Skeletal muscle satellite cell (primary cell): Measurements from ENCODE around the gene TSHZ2.
"Not testable (repeated sequence)": the region's sequence is repeated elsewhere in the genome, so short reads cannot be mapped to it uniquely, and the experiment has no call there.

ENCODE experiments used
- H3K27me3 ChIP-seq: 2 replicates; pipeline ENCODE4 v1.7.0; 2013; ENCODE audit warnings: low read length; ENCODE audit not compliant: control insufficient read depth, insufficient read depth
- H3K36me3 ChIP-seq: 2 replicates; pipeline ENCODE4 v1.7.0; 2013; ENCODE audit warnings: mild to moderate bottlenecking, control low read depth, low read length; ENCODE audit not compliant: insufficient read depth
- H3K4me1 ChIP-seq: 2 replicates; pipeline ENCODE4 v1.7.0; 2013; ENCODE audit warnings: low read length; ENCODE audit not compliant: control insufficient read depth, insufficient read depth
- H3K4me2 ChIP-seq: 2 replicates; pipeline ENCODE4 v1.7.0; 2013; ENCODE audit warnings: mild to moderate bottlenecking, low read length
- H3K4me3 ChIP-seq: 2 replicates; pipeline ENCODE4 v1.7.0; 2013; ENCODE audit warnings: low read length
- H3K9ac ChIP-seq: 2 replicates; pipeline ENCODE4 v1.7.0; 2013; ENCODE audit warnings: mild to moderate bottlenecking, low read depth, low read length, moderate library complexity
- H3K9me3 ChIP-seq: replicated peaks from 2 replicates; pipeline ENCODE4 v1.7.0; 2013; ENCODE audit warnings: mild to moderate bottlenecking, control low read depth, low read length

The TSHZ2 gene

DNA sequence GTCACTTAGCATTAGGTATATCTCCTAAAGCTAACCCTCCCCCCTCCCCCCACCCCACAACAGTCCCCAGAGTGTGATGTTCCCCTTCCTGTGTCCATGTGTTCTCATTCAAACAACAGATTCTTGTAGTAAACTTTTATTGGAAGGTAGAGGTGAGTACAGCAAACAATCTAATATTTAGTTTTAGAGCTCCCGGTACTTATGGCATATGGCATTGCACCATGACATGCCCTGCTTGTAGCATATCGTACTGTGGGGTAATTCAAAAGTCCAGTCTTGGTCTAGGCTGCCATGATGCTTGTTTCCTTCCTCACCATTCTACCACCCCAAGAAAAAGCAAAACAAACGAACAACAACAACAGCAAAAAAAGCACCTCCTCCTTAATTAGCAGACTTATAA, 332.0 kb downstream of the TSHZ2 start:
- H3K4me2 ChIP-seq = no peak overlapping the region
- no peaks in the 10 kb centered on the region for H3K4me1 ChIP-seq
- H3K36me3 ChIP-seq = no peaks in the 10 kb centered on the region
- H3K27me3 ChIP-seq = no peaks in the 10 kb centered on the region
- H3K4me3 ChIP-seq = no peak overlapping the region
- H3K9me3 ChIP-seq = no peaks in the 10 kb centered on the region
- H3K9ac ChIP-seq = no peak overlapping the region

DNA sequence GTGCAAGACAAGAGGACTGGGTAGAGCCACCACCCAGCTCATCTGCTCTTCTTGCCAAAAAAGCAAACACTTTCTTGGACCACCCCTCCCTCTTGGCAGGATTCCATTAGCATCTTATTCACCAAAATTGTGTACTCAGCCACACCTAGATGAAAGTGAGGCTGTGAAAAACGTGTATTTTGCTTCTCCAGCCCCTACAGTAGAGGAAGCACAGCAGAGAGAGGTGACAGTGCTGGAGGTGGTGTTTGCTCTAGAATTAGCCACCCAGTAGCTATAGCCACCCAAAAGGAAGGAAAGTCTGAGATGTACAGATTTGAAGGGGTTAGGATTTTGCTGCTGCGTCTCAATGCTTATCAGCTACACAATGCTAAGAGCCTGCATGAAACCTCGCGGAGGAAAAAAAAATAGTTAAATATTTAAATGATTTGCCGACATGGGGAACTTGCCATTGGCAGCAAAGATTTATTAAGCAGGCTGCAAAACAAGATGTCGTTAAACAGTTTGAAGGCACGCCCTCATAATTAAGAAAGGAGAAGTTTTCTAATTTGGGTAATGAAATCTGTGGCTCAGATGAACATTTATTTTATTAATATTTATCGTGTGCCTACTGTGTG, 334.1 kb downstream of the TSHZ2 start:
- Histone ChIP-seq H3K27me3 (no peaks in the 10 kb centered on the region), H3K36me3 (no peaks in the 10 kb centered on the region), H3K9me3 (no peaks in the 10 kb centered on the region), H3K4me2 (no peak overlapping the region), H3K4me3 (no peak overlapping the region), H3K9ac (no peak overlapping the region), H3K4me1 (no peaks in the 10 kb centered on the region)

DNA sequence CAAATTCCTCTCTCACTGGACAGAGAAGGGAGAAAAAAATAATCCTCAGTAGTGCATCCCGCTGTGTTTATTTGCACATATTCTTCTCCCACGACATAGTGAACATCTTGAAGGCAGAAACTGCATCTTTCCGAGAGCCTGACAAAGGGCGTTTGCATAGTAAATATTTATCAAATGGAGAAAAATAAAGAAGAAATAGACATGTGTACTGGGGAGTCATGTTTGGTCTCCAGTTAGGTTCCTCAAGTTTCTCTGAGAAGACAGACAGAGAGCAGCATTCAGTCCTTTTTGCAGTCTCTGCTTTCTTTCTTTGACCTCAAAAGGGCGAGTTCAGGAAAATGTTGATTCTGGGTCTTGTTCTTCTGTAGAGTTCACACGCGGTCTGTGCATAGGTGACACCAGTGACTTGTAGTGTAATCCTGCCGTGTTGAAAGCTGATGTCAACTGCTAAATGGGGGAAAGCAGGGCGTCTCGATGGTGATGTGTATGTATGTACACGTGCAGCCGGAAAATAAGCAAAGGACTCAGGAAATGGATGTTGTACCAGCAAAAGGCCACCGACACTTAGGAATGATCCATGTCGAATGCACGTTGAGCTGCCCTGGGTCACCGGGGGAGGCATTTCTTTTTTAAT, 335.9 kb downstream of the TSHZ2 start:
- Histone ChIP-seq H3K36me3 (no peaks in the 10 kb centered on the region), H3K4me3 (no peak overlapping the region), H3K4me2 (no peak overlapping the region), H3K9ac (no peak overlapping the region), H3K9me3 (no peaks in the 10 kb centered on the region), H3K27me3 (no peaks in the 10 kb centered on the region), H3K4me1 (no peaks in the 10 kb centered on the region)

DNA sequence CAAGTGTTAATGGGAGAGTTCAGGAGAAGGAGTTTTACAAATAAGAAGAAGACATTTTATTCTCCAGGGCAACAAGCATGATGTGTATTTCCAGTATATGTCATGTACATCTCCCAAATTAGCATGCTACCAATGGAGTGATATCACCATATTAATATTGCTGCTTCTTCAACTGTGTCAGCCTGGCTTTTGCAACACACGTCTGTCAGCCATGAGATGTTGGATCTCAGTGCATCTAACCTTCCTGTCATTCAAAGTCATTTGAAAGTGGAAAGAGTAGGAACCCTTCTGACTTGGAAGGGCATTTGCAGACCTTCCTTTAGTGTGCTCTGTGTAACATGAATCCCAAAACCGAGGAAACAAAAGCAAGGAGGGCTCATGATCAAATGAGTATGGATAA, 337.4 kb downstream of the TSHZ2 start:
- Histone ChIP-seq H3K36me3 (no peaks in the 10 kb centered on the region), H3K9me3 (no peaks in the 10 kb centered on the region)

DNA sequence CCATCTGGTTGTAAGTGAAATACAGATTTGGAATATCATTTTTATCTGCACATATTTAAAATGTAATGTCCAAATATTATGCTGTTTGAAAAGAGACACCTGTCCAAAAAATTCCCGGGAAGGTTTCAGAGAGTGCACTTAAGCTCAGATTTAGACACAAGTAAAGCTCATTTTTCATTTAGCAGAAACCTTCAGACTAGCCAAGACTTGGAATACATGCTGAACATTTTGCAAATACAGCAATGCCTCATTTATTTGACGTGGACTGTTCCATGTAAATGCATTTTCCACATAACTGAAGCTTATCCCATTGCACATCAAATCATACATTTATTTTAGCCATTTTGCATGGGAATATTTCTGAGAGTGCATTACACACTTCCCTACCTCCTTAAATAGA, 340.8 kb downstream of the TSHZ2 start:
- Histone ChIP-seq H3K9me3 (no peaks in the 10 kb centered on the region), H3K27me3 (no peaks in the 10 kb centered on the region), H3K36me3 (no peaks in the 10 kb centered on the region), H3K9ac (no peak overlapping the region), H3K4me3 (no peak overlapping the region), H3K4me2 (no peak overlapping the region), H3K4me1 (no peaks in the 10 kb centered on the region)

More for the DNA sequence above, 337.4 kb downstream of the TSHZ2 start:
- Histone ChIP-seq H3K4me1 (no peaks in the 10 kb centered on the region), H3K4me3 (no peak overlapping the region), H3K4me2 (no peak overlapping the region), H3K9ac (no peak overlapping the region), H3K27me3 (no peaks in the 10 kb centered on the region)

DNA sequence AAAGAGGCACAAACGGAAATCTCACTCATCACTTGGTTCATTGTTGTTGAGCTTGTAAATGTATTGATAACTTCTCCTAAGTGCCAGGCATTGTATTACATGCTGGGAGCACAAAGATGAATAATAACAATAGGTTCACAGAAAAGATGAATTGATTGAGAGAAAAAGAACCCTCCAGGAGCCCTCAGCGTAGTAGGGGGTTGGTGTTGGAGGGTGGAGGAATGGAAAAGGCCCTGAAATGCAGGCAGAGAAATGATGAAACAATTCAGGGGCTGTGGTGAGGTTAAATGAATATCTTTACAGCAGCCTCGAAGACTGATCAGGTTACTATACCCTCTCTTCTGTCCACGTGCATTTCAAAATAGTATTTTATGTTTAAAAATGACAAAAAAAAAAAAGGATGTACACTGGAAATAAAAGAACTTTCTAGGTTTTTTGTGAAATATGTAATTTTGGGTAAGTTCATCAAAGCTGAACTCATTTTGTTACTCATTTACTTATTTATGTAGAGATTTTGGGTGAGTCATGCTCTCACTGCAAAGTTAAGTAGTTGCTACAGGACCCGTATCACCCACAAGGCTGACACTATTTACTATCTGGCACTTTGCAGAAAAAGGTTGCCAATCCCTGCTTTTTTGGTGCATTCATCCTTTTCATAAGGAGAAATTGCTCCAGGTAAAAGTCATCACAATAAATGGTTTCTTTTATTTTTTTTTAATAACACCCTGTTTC, 344.2 kb downstream of the TSHZ2 start:
- H3K4me1 ChIP-seq = no peaks in the 10 kb centered on the region
- H3K4me2 ChIP-seq = no peak overlapping the region
- H3K27me3 ChIP-seq = no peaks in the 10 kb centered on the region
- no peaks in the 10 kb centered on the region for H3K9me3 ChIP-seq
- no peak overlapping the region for H3K4me3 ChIP-seq
- H3K9ac ChIP-seq = no peak overlapping the region
- no peaks in the 10 kb centered on the region for H3K36me3 ChIP-seq

DNA sequence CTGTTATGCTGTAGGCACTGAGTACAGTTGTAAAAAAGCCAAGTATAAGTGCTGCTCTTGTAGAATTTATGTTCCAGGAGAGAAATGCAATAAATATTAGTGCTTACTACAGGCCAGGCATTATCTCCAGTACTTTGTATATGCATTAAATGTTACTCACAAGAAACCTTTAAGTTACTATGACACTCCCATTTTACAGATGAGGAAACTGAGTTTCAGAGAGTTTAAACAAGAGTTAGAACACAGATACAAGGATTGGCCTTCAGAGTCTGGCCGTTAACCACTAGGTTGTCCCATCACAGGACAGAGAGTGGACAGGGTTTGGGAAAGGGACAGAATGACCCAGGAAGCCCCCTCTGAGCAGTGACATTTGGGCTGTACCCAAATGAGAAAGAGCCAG, 347.0 kb downstream of the TSHZ2 start:
- Histone ChIP-seq H3K4me3 (no peak overlapping the region), H3K9ac (no peak overlapping the region), H3K4me1 (no peaks in the 10 kb centered on the region), H3K36me3 (no peaks in the 10 kb centered on the region), H3K27me3 (no peaks in the 10 kb centered on the region), H3K4me2 (no peak overlapping the region), H3K9me3 (no peaks in the 10 kb centered on the region)

DNA sequence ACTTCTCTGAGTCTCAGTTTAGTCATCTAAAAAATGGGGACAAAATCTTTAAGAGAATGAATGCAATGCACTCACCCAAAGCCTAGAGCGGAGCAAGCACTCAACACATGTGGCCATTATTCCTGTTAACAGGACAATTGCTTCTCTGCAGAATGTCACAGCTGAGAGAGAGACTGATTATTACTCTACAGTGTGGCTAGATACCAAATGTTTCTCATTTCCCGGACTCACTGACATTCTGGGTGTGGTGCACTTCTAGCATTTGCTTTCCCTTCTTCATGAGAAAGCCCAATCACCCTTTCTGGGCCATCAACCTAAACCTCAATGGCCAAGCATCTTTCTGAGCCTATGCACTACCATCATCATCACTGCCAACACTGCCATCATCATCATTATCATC, 347.6 kb downstream of the TSHZ2 start:
- H3K4me2 ChIP-seq = no peak overlapping the region
- no peaks in the 10 kb centered on the region for H3K27me3 ChIP-seq
- no peak overlapping the region for H3K4me3 ChIP-seq
- no peaks in the 10 kb centered on the region for H3K4me1 ChIP-seq
- no peaks in the 10 kb centered on the region for H3K36me3 ChIP-seq
- H3K9ac ChIP-seq = no peak overlapping the region
- no peaks in the 10 kb centered on the region for H3K9me3 ChIP-seq

DNA sequence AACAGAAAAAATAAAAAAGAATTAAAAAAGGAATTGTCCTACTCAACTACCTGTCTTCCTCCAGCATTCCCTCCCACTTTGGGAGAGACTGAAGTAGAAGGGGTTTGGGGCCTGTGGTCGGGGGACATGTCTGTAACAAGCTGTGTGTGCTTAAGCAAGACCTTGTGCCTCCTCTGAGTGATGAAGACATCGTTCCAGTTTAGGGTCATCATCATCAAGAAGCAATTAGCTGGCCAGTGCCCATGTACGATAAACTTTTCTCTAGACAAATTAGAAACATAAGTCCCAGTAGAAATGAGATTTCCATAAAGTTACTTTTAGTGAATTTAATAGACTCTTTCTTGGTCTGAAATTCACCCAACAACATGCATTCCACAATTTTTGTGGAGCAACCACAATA, 348.5 kb downstream of the TSHZ2 start:
- Histone ChIP-seq H3K4me2 (no peak overlapping the region), H3K36me3 (no peaks in the 10 kb centered on the region), H3K9ac (no peak overlapping the region), H3K4me1 (no peaks in the 10 kb centered on the region), H3K9me3 (no peaks in the 10 kb centered on the region), H3K27me3 (no peaks in the 10 kb centered on the region), H3K4me3 (no peak overlapping the region)

DNA sequence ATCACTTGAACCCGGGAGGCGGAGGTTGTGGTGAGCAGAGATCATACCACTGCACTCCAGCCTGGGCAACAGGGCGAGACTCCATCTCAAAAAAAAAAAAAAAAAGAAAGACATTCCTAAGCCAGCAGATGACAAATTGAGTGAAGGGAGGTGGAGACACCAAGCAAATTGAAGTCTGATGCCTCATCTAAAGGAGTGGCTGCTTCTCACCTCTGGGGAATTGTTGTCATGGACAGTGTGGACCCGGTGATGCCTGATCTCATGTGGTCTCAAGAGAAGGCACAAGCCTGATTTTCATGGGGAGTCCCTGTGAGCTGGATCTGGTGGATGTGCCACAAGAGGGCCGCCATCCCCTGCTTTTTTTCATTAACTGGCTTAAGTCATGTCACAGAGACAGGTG, 349.4 kb downstream of the TSHZ2 start:
- Histone ChIP-seq H3K36me3 (no peaks in the 10 kb centered on the region), H3K4me1 (no peaks in the 10 kb centered on the region), H3K27me3 (no peaks in the 10 kb centered on the region), H3K9ac (no peak overlapping the region), H3K4me3 (no peak overlapping the region), H3K9me3 (no peaks in the 10 kb centered on the region), H3K4me2 (no peak overlapping the region)

DNA sequence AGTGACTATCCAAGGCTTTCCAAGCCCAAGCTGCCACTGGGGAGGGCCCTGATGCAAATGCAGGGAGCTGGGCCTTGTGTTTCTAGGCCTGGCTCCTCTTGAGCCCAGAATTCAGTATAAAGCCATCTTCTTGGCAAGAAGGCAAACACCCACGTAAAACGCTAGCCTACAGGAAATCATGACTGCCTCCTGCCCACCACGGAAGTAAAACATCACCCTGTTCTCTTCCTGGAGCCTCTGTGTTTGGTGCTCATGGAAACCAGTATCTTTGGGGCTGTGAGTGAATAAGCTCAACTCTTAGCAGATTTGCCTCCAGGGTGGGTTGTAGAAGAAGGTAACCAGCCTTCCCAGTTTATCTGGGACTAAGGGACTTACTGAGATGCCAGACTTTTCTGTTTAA, 350.5 kb downstream of the TSHZ2 start:
- Histone ChIP-seq H3K9ac (no peak overlapping the region), H3K4me1 (no peaks in the 10 kb centered on the region), H3K9me3 (no peaks in the 10 kb centered on the region), H3K36me3 (no peaks in the 10 kb centered on the region), H3K4me2 (no peak overlapping the region), H3K27me3 (no peaks in the 10 kb centered on the region), H3K4me3 (no peak overlapping the region)

DNA sequence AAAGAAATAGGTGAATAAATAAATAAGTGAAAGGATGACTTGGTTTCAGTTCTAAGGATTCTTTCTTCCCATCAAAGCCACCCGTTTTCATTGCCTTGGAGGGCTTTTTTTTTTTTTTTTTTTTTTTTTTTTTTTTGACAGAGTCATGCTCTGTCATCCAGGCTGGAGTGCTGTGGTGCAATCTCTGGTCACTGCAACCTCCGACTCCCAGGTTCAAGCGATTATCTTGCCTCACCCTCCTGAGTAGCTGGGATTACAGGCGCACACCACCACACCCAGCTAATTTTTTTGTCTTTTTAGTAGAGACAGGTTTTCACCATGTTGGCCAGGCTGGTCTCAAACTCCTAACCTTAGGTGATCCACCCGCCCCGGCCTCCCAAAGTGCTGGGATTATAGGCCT, 351.3 kb downstream of the TSHZ2 start:
- H3K4me1 ChIP-seq, H3K9me3 ChIP-seq, H3K36me3 ChIP-seq, H3K4me3 ChIP-seq, H3K9ac ChIP-seq, H3K27me3 ChIP-seq, H3K4me2 ChIP-seq: not testable (repeated sequence)
